ENCODE measurements around the gene PRKAR1A.
A peak's percentile ranks its signal among the peaks of the same experiment; 100 is the strongest.
"Not testable (repeated sequence)": the region's sequence is repeated elsewhere in the genome, so short reads cannot be mapped to it uniquely, and the experiment has no call there.

The PRKAR1A gene

DNA sequence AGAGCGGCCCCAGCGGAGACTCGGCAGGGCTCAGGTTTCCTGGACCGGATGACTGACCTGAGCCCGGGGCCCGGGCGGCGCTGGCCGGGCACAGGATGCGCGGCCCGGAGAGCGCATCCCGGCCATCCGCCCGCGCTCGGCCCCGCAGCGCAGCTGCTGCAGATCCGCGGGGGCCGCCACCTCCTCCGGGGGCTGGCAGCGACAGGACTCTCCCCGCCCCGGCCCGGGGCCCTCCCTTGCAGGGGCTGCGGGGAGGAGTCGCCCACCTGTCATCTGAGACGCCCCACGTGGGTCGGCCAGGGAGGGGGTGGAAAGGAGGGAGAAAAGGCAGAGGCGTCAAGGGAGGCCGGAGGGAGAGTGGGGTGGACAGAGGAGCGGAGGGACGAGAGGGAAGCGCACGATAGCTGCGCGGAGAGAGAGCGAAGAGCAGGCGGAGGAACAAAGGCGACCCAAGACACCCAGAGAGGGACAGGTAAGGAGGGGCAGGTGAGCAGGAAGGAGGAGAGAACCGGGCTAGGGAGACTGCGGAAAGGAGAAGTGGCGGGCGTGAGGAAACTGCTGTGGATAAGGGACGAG is 471 bp upstream of the PRKAR1A start:
- peak; percentile 79 for DNase-seq (ENCODE audit: low spot score)

DNA sequence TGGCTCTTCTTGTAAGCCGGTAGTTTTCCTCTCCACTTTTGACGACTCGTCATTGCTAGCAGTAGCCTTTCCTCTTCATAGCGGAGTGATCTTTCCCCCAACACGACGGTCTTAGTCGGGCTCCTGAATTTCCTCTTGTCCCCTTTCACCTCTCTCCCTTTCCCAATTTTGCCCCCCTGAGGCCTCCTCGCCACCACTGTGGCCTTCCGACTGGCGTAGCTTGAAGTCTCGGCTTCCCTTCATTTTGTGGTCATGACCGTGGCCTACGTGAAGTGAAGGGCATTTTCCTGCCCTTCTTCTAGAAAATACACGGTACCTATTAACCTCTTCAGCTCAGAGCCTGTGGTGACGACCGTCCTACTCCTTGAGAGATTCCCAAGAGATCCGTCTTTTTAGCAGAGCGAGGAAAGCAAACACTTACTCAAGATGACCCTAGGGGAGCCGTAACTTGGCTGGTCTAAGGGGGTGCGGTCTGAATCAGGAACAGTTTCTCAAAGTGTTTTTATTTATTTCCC is 787 bp downstream of the PRKAR1A start:
- DNase-seq (ENCODE audit: low spot score): peak; percentile 50

DNA sequence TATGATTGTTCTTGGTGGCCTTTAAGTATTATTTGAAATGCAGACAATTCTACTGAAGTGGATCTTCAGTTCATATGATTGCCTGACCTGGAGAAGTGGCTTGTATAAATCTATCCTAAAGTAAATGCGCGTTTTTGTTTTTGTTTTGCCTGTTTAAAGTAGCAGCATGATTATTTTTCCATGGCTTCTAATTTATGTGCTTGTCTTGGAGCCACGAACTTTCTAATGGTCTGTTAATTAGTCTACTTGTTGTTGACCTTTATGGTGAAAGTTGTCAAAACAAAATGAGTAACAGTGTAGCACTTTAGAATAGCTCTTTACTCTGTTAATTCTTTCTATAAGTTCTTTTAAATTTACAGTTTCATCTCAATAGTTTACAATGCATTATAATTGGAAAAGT is 1.7 kb downstream of the PRKAR1A start:
- no peak for DNase-seq (ENCODE audit: low spot score)

DNA sequence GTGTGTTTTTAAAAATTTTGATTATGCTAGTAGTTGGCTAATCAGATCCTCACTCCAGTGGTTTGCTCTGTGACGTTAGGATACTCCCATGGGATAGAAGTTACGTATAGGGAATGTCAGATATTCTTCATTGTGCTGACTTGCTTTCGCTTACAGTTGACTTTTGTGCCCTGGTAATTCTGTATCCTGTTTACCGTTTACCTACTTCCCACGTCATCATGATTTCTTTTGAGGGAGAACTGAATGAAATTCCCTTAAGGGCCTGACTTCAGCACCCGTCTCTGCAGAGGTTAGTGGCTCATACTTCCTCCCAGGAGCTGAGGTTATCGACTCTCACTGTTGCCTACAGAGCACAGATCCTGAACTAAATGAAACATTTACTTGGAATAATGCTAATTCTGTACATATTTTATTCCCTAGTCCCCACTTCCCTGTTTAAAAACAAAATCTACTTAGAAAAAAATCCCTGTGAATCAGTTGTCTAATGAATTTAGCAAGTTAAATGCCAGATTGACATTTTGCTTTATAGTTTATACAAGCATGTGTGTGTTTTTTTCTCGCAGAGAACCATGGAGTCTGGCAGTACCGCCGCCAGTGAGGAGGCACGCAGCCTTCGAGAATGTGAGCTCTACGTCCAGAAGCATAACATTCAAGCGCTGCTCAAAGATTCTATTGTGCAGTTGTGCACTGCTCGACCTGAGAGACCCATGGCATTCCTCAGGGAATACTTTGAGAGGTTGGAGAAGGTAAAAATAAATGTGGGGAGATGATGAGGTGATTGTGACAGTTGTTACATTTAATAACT is 2.8 kb downstream of the PRKAR1A start:
- DNase-seq (ENCODE audit: low spot score): peak; percentile 57

DNA sequence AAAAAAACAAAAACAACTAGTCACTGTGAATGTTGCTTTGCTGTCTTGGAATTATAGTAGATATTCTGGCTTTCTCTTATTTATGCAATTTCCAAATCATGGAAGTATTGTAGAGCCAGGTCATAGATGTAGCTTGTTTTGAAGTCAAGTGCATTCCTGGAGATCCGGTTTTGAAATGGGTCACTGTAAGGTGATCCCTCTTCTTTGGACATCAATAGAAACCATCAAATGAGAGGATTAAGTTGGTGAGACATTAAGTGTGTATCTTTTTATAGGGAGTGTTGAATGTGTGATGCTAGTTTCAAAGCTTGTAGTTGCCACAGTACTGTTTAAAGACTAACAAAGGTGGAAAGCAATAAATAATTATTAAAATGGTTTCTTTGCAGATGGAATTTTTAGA is 4.5 kb downstream of the PRKAR1A start:
- DNase-seq (ENCODE audit: low spot score): no peak

DNA sequence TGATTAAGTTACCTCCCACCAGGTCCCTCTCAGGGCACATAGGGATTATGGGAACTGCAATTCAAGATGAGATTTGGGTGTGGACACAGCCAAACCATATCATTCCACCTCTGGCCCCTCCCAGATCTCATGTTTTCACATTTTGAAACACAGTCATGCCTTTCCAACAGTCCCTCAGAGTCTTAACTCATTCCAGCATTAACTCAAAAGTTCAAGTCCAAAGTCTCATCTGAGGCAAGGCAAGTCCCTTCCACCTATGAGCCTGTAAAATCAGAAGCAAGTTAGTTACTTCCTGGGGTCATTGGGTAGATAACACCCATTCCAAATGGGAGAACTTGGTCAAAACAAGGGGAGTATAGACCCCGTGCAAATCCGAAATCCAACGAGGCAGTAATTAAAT is 5.4 kb downstream of the PRKAR1A start:
- not testable (repeated sequence) for DNase-seq (ENCODE audit: low spot score)

DNA sequence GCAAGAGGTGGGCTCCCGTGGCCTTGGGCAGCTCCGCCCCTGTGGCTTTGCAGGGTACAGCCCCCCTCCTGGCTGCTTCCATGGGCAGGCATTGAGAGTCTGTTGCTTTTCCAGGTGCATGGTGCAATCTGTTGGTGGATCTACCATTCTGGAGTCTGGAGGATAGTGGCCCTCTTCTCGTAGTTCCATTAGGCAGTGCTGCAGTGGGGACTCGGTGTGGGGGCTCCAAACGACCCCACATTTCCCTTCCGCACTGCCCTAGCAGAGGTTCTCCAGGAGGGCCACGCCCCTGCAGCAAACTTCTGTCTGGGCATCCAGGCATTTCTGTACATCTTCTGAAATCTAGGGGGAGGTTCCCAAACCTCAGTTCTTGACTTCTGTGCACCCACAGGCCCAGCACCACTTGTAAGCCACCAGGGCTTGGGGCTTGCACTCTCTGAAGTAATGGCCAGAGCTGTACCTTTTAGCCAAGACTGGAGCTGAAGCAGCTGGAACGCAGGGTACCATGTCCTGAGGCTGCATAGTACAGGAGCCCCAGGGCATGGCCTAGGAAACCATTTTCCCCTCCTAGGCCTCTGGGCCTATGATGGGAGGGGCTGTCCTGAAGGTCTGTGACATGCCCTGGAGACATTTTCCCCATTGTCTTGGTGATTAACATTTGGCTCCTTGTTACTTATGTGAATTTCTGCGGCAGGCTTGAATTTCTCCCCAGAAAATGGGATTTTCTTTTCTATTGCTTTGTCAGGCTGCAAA is 6.0 kb downstream of the PRKAR1A start:
- DNase-seq (ENCODE audit: low spot score): no peak

DNA sequence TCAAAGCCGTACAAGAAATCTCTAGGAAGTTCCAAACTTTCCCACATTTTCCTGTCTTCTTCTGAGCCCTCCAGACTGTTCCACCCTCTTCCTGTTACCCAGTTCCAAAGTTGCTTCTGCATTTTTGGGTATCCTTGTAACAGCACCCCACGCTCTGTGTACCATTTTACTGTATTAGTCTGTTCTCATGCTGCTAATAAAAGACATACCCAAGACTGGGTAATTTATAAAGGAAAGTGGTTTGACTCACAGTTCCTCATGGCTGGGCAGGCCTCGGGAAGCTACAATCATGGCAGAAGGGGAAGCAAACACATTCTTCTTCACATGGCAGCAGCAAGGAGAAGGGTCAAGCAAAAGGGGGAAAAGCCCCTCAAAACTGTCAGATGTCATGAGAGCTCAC is 6.8 kb downstream of the PRKAR1A start:
- peak; percentile 13 for DNase-seq (ENCODE audit: low spot score)

DNA sequence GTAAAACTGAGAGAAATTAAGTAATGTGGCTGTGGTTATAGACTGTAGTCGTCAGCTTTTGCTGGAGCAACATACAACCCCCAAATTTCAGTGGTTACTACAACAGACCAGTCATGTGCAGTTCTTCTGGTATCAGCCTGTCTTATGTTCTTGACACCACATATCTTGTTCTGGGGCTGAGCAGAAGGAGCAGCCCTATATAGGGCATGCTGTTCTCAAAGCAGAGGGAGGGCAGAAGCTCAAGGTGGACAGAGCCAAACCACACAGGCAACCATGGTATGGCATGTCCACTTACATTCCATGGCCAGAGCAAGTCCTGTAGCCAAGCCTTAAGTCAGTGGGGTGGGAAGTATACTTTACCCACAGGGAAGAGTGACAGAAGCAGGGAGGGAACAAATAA is 7.7 kb downstream of the PRKAR1A start:
- no peak for DNase-seq (ENCODE audit: low spot score)

DNA sequence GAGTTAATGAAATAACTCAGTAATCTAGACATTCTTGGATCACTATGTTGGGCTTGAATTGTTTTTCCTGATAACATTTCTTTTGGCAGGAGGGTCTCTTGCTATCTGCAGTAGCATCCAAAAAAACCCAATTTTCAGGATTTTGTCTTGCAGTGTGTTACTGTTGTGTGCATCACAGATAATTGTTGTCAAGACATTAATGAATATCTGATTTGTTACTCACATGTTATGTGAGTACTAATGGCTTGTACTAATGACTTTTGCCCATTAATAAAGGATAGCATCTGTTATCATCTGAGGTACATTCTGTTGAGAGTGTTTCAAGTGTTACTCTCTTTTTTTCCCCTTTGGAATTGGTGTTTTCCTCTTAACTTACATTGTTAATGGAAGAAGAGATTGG is 10.0 kb downstream of the PRKAR1A start:
- DNase-seq (ENCODE audit: low spot score): no peak

DNA sequence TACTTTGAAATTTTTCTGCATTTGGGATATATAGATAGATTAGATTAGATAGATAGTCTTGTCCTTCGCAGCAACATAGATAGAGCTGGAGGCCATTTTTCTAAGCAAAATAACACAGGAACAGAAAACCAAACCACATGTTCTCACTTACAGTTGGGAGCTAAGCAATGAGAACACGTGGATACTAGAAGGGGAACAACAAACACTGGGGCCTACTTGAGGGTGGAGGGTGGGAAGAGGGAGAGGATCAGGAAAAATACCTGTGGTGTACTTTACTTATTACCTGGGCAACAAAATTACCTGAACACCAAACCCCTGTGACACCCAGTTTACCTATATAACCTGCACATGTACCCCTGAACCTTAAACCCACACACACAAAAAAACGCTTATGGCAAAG is 14.3 kb downstream of the PRKAR1A start:
- DNase-seq (ENCODE audit: low spot score): no peak

DNA sequence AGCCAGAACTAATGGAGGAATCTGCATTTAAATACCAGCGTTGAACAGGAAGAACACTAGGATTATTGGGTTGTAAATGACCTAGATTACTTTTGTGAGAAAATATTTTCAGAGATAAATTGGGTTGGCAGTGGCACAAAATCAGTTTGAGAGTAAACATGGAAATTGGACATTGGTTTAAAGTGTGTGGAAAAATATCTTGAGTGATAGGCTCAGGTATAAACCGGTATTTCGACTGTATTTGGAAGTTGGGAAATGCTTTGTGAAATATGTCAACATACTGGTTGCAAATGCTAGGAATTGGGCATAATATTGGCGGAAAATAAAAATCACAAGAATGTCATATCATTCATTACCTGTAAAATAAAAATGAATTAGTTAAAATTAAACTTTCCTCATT is 15.1 kb downstream of the PRKAR1A start:
- no peak for DNase-seq (ENCODE audit: low spot score)

DNA sequence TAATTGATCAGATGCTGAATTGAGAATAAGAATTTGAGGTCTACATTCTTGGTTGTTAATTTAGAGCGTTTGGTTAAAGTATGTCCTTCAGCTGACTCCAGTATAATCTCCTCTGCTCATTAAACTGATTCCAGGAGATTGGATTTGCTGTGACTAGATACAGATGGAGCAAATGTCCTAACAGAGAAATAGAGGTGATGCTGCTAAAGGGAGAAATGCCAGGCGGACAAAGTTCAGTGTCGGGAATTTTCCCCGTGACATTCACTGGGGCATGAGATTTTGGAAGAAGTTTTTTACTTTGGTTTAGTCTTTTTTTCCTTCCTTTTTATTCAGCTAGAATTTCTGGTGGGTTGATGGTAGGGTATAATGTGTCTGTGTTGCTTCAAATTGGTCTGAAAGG is 19.0 kb downstream of the PRKAR1A start:
- DNase-seq (ENCODE audit: low spot score): no peak

DNA sequence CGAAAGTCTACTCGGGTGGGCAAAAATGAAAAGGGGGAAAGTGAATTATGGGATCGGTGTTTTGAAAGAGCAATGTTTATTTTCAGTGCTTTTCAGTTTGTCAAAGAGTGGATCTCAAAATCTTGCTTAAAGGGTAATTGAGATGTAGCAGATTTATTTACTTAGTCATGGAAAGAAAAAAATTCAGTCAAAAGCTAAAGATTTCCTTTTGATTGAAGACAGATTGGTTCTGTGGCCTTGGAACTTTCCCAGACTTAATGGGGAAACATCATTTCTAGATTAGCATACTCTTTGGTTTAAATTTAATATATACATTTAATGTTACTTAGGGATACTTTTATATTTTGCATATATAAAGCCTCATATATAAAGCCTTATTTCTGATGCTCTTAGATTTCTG is 20.6 kb downstream of the PRKAR1A start:
- no peak for DNase-seq (ENCODE audit: low spot score)

DNA sequence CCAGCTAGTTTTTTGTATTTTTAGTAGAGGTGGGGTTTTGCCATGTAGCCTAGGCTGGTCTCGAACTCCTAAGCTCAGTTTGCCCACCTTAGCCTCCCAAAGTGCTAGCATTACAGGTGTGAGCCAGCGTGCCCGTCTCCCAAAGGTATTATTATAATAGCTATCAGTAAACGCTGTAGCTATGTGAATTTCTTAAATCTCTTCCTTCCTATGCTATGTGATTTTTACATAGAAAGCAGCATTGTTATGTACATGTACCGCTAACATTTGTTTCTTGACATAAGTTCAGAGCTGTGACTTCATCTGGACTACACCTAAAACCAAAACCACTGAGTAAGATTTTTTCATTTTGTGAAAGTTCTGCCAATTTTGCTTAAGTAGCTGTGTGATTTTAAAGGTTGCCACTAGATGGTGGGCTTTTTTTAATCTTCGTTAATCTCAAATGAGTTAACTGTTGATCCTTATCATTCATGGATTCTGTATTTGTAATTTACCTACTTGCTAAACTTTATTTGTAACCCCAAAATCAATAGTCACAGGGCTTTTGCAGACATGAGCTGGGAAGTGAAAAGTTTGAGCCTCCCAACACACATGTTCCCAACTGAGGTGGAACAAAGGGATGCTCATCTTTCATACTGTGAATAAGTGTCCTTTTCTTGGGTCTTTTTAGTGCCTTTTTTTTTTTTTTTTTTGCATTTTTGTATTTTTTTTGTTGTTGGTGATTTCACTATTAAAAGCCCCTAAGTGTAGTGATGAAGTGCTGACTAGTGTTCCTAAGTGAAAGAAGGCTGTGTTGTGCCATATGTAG is 21.9 kb downstream of the PRKAR1A start:
- DNase-seq (ENCODE audit: low spot score): peak; percentile 12

DNA sequence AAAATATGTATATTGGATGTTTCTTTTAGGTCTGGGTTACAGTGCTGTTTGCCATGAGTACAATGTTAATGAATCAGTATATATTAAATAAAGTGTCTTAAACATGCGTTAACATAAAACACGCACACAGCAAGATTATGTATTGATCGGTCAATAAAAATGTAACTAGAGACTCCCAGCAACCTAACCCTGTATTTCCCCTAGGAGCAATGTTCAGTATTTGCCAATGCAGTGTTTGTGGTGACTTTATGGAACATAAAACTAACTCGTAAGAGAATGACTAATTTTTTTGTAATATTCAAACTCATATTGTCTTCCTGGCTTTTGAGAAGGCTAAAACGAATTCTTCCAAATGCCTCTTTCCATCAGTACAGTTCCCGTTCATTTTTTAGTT is 22.5 kb downstream of the PRKAR1A start:
- DNase-seq (ENCODE audit: low spot score): no peak

DNA sequence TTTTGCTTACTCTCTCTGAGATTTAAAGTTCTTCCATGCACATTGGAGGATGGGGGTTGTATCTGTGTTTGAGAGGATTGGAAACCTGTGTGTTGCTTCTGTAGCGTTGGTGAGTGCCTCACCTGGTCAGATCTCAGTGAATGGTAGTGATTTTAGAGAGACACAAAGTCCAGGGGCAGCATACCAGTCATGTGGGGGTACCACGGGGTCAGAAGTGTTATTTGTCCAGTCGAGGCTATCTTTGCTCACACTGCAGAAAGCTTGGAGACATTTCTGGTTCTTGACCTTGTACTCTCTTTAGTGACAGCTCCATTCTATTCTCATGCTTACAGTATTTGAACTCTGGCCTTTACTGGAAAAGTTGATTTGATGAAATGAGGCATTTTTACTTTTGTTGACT is 23.7 kb downstream of the PRKAR1A start:
- DNase-seq (ENCODE audit: low spot score): no peak

DNA sequence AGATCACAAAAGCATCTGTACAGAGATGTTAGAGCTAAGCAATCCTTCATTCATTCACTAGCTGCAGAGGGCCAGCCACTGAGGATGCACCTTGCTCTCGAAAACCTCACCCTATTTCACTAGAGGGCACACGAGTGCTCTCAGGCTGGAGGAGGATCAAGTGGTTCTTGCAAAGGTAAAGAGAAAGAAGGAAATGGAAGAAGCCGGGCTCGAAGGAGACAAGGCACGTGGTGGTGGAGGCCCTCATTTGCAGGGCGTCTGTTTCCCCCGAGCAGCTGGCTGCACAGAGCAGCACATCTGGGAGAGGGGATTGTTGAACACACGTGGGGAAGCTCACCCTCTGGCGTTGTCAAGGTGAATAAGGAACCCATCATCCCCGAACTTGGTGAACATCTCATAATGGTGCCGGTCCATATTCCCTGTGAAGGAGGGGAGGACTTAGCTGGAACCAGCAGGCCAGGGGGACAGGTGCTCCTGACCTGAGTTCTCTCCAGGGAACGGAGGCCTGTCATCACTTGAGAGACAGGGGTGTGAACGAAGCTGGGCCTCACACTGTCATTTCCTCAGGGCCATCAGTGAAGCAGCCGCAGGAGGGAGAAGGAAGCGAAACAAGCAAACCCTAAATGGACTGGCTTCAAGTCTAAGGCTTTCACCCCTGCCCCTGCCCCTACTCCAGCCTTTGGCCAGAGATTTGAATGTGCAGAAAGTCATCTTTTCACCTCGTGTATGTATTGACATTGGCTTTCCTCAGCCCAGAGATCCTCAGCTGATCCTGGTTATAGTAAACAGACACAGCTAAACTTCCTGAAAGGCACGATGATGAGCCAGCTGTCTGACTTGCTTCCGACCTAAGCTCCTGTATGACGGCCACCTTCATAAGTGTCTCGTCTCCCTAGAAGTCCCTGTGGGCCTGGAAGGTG is 27.6 kb downstream of the PRKAR1A start:
- DNase-seq (ENCODE audit: low spot score): peak; percentile 25

DNA sequence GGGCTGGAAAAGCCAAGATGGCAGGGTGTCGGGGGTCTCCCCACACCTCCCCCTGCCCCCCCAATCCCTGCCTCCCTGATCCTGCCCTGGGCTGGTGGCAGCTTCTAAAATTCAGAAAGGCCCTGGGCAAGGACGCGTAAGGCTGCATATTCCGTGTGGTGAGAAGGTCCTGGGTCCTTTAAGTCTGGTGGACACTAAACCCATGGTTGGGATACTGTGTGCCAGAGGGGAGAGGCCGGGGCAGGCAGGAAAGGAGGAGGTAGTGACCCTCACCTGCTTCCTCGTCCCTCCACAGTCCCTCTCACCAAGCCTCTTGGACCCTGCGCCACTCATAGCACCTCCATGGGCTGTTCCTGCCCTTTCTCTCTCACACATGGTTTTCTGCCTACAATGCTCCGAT is 28.8 kb downstream of the PRKAR1A start:
- DNase-seq (ENCODE audit: low spot score): no peak

DNA sequence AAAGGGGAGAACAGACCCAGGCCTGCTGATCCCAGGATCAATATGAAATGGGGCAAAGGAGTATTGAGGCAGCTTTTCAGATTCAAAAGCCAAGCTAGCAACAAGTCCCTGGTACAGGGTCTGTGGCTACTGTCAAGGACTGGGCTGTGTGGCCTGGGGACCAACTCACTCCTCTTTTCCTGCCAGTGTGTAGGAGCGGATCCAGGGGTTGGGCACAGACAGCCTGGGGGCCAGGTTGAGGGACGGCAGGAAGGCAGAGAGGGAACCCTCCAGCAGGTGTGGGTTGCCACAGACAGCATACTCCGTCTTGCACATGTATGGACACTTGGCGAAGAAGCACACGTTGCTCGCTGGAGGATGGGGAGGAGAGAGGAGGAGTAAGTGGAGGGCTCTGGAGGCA is 29.6 kb downstream of the PRKAR1A start:
- no peak for DNase-seq (ENCODE audit: low spot score)
